Hippocampal formation (tissue), 2 donors: Measurements from ENCODE around the gene CFAP70.

ENCODE experiments used
- DNase-seq, 2 donors: peaks; one replicate each; lab custom pipeline; 2025; lab: John Stamatoyannopoulos, UW

The CFAP70 gene

GRCh38 chr10:73215749-73216148 lies 142.9 kb downstream of the CFAP70 start:
- DNase-seq, result no peak

- DNase-seq, result no peak
These were observed 147.4 kb downstream of the CFAP70 start for GRCh38 chr10:73211106-73211811.

- no peak for DNase-seq
These were observed 148.1 kb downstream of the CFAP70 start for GRCh38 chr10:73210395-73211105.

GRCh38 chr10:73209705-73210104 lies 149.0 kb downstream of the CFAP70 start:
- no peak for DNase-seq

GRCh38 chr10:73207883-73208282 lies 150.8 kb downstream of the CFAP70 start:
- DNase-seq, result no peak

GRCh38 chr10:73206385-73206784 lies 152.3 kb downstream of the CFAP70 start:
- no peak for DNase-seq

GRCh38 chr10:73205890-73206289 lies 152.8 kb downstream of the CFAP70 start:
- no peak for DNase-seq

- DNase-seq, result no peak
These were observed 153.6 kb downstream of the CFAP70 start for GRCh38 chr10:73205081-73205480.
